Lung microvascular endothelial cell (primary cell): ENCODE measurements around the gene IL1B. TPM values are rescaled to one million over a fixed set of nuclear protein-coding genes. Genes with fewer than 3 reads are reported as not detected.

Experiments used
- DNase-seq, 2 donors: peaks; one replicate each; pipeline versions ENCODE4 v3.0.0 to v3.0.0-alpha.2; 2010; ENCODE audit warnings: low read depth in 2 of 2
- total RNA-seq: library from RNA; depleted of rRNA; stranded (reverse); fragments of >200 nt; gene quantifications from 2 replicates; pipeline ENCODE4 v1.2.1, GENCODE V29; 2014

IL1B gene
- total RNA-seq, 1 donor from 2014 or later, result not detected

DNA sequence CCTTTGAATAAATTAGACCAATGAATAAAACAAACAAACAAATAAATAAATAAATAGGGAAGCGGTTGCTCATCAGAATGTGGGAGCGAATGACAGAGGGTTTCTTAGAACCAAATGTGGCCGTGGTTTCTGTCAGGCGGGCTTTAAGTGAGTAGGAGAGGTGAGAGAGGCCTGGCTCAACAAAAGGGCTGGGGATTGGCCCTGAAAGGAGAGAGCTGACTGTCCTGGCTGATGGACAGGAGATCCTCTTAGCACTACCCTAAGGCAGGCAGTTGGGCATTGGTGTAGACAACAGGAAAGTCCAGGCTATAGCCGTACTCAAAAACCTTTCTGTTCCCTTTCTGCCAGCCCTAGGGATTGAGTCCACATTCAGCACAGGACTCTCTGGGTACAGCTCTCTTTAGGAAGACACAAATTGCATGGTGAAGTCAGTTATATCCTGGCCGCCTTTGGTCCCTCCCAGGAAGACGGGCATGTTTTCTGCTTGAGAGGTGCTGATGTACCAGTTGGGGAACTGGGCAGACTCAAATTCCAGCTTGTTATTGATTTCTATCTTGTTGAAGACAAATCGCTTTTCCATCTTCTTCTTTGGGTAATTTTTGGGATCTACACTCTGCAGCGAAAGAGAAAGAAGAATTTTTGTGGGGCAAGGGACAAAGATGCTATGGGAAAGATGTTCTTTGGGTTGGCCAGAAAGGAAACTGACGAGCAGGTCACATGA lies 6.5 kb downstream of the IL1B start:
- DNase-seq, result no peak

DNA sequence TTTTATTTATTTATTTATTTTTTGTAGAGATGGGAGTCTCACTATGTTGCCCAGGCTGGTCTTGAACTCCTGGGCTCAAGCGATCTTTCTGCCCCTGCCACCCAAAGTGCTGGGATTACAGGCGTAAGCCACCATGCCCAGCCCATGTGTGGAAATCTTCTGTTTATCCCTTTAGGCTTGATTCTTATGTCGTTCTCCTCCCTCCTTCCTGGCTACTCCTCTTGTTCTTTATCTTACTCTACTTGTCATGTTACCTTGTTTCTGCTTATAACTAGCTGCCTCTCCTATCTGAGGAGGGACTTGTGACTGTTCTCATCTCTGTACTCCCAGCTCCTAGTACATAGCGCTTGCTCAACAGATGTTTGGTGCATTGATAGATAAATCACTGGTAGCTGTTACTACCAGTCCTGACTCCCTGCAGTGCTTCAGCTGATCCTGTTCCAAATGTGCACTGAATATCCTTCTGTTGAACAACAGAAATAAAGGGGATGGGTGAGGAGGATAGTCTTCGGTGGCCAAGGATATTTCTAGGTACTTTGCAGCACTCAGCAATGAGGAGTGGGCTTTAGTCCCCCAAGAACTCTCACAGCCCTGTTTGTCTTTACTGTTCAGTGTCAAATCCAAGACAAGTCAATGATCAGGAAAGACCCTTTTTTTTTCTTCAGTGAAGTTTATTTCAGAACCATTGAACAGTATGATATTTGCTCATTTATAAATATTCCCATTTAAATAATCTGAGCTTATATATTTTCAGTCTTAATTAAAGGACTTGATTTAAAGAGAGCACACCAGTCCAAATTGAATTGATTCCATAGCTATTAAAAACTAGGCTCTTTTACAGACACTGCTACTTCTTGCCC lies 7.2 kb downstream of the IL1B start:
- DNase-seq, result no peak

DNA sequence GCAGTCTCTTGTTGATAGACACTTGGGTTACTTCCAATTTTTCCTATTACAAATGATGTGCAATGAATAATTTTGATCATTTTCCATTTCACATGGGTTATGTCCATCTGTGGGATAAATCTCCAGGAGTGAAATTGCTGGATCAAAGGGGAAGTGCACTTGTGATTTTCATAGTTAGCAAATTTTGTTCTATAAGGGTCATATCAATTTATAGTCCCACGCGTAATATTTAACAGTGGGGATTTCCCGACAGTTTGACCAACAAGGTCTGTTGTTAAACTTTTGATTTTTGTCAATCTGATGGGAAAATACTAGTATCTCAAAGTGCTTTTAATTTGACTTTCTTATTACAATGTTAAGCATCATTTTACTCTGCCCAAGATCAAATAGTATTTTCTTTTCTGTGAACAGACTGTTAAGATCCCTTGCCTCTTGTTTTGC lies 8.3 kb downstream of the IL1B start:
- no peak for DNase-seq

DNA sequence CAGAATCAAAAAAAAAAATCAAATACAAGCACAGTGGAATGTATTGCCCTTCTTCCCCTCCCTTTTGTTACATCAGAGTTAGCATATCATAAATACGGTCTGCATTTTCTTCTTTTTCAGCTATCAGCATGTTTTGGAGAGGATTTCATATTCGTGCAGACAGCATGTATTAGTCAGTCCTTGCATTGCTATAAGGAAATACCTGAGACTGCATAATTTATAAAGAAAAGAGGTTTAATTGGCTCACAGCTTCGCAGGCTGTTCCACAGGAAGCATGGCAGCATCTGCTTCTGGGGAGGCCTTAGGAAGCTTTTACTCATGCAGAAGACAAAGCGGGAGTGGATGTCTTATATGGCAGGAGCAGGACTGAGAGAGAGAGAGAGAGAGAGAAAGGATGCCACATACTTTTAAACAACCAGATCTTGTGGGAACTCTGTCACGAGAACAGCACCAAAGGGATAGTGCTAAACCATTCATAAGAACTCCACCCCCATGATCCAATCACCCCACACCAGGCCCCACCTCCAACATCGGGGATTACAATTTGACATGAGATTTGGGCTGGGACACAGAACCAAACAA lies 8.9 kb downstream of the IL1B start:
- no peak for DNase-seq

DNA sequence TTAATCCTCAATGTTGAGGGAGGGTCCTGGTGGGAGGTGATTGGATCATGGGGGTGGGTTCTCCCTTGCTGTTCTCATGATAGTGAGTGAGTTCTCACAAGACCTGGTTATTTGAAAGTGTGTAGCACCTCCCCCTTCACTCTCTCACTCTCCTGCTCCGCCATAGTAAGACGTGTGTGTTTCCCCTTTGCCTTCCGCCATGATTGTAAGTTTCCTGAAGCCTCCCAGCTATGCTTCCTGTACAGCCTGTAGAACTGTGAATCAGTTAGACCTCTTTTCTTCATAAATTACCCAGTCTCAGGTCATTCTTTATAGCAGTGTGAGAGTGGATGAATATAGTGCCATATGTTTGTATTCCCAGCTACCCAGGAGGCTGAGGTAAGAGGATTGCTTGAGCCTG lies 9.6 kb downstream of the IL1B start:
- DNase-seq, result no peak

DNA sequence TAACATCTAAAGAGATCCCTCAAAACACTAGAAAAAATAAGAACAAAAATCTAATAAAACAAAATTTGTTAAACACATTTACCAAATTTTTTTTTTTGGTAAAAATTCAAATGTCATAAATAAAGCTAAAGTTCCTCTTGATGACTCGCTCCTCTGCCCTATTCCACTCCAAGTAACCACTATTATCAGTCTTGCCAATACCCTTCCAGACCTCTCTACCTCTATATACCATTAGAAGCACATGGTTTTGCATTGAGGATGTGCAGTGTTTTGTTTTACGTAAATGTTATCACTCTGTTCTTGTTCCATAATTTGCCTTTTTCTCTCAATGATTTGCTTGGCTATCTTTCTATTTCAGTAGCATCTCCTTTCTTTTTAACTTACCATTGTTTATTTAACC lies 10.9 kb downstream of the IL1B start:
- no peak for DNase-seq

DNA sequence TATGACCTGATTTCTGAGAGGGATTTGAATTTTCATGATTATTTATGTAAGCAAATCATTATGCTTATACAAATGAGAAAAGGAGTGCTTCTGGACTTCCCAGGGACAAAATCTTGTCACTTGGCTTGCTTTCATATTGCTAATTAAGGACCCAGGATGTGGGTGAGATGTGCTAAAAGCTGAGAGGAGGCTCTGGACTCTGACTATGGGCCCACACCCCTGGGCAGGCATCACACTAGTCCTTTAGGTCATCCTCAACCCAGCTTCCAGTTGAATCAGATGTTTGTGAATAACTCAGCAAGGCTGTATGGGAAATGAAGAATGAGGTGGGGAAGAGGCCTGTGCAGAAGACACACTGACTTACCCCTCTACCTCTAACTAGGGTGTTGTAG lies 11.9 kb downstream of the IL1B start:
- DNase-seq, result no peak

DNA sequence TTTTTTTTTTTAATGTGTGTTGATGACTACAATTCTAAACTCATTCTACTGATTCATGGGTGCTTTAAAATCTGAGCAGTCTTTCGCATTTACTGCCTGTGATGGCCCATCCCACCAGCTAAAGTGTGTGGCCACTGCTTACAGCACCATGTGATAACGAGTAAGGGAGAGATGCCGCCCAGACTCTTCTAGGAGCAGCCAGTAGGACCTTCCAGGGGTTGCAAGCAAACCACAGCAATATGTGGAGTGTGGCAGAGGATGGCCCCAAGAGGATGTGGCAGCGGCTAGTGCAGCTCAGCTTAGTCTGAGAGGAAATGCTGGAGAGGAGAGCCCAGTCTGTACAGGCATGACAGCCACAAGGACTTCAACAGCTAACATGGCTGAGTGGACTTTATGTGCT lies 14.9 kb downstream of the IL1B start:
- DNase-seq, result no peak

DNA sequence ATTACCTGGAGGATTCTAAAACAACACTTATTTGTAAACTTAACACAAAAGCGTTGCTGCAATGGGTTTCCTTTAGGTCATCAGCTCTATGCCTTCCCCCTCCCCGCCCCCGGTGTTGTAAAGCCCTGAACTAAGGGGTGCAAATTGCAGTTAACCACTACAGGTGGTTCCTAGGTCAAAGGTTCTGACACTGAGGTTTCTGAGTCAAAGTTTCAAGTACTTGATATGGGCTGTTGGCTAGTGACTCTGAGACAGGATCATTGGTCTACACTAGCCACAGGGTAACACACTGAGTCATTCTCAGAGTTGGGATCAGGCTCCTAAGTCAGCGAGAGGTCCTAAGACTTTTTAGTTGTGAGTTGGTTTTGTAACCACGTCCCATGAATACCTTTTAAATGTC lies 15.4 kb downstream of the IL1B start:
- DNase-seq, result no peak

DNA sequence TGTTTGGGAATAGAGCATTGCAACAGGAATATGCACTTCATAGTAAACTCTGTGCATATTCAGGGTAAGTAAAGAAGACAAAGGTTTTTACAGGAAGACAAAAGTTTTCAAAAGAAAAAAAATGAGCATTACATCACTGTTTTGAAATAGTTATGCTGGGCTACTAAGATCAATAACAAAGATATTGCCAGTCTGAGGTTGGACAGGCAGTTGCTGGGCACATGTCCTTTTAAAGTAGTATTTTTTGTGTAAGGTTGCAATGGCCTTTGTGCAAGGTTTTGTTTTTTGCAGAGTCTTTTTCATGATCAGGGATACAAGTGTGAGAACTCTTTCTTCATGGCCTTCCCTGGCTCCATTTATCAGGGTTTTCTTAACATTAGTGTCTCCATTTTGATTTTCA lies 16.2 kb downstream of the IL1B start:
- DNase-seq, result no peak

DNA sequence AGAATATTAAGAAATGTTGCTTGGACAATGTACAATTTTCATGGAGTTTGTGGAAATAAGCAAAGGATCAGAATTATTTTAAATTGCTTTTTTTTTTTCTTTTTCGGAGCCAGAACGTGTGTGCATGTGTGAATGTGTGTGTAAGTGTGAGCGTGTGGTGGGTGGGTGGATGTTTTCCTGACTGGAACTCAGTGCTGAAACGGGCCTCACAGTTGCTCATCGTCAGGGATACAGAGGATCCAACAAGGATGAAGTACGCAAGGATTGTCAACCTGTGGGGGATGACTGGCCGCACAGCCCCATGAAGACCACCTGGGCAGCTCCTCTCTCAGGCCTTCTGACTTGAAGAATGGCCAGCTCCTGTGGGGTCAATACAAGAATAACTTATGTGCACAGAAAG lies 17.5 kb downstream of the IL1B start:
- no peak for DNase-seq

DNA sequence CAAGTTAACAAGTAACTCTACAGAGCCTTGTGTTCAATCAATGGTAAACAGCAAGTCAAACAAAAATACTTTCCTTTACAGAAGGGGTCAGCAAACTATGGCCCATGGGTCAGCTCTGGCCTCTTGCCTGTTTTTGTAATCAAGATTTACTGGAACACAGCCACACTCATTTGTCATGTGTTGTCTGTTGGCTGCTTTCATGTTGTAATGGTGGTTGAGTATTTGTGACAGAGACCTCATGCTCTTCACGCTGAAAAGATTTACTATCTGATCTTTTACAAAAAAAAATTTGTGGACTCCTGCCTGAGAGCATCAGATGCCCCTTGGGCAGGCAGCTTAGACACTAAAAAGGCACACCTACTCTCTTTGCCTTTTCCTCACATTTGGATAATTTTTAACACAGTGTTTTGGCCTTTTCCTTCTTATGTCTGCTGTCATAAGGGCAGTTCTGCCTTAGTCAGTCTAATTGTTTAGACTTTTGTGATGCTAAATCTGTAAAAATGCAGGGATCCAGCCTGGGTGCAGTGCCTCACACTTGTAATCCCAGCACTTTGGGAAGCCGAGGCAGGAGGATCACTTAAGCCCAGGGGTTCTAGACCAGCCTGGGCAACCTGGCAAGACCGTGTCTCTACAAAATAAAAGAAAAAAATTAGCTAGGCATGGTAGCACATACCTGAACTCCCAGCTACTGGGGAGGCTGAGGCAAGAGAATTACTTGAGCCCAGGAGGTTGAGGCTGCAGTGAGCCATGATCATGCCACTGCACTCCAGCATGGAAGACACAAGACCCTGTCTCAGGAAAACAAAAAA lies 18.3 kb downstream of the IL1B start:
- DNase-seq, result peak; percentile 53 to 74

DNA sequence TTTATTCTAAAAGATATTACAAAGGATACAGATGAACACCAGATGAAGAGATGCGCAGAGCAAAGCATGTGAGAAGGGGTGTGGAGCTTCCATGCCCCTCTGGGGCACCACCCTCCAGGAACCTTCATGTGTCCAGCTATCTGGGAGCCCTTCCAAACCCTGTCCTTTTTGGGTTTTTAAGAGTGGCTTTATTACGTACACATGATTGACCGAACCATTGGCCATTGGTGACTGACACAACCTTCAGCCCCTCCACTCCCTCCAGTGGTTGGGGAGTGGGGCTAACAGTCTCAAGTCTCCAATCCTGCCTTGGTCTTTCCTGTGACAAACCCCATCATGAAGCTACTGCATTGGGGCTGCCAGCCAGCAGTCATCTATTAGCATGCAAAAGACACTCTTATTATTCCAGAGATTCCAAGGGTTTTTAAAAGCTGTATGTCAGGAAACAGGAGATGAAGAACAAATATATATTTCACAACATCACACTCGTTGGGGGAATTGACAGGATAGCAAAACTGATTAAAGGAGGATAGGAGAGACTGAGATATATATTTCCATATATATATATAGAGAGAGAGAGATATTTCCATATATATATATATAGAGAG lies 19.4 kb downstream of the IL1B start:
- no peak for DNase-seq

DNA sequence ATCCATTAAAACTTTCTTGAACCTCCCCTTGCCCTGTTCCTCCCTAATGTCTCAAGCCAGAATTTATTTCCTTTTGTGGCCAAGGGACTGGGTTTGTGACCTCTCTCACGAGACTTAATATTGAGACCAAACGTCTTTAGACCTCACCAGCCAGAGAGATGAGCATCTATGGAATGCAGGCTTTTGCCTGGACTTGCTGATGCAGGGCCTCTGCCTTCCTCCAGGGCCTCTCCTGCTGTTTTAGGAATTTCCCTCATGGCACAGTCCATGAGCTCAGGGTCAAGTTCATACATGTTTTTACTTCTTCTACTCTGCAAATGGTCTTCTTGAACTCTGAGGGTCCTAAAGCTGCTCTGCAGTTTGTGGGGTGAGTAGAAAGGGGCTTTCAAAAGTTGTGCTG lies 22.3 kb downstream of the IL1B start:
- no peak for DNase-seq

DNA sequence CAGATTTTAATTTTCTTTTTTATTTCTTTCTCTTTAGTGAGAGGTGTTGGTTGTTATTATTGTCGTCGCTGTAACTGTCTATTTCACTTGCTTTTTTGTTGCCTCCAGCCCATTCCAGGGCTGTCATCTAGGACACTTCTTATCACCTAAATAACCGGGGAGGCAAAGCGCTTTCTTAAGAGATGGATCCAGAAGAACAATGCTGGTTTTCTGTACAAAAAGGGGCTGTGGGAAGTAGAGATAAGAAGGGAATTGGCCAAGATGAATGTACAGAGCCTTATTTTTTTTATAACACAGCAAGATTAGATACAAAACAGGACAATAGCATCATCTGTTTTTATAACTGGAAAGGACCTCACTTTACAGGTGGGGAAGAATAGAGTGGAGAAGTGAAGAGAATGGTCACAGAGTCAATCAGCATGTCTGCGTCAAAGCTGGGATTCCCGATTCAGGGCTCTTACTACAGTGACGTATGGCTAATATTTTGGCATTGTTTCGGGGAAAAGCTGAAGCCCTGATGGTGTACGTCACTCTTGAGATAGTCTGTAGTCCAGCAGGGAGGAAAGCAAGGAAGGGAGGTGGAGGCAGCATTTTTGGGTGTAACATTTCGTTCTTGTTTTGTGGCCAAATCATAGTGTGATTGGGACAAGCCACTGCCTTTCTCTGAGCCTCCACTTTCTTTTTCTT lies 23.2 kb downstream of the IL1B start:
- no peak for DNase-seq

DNA sequence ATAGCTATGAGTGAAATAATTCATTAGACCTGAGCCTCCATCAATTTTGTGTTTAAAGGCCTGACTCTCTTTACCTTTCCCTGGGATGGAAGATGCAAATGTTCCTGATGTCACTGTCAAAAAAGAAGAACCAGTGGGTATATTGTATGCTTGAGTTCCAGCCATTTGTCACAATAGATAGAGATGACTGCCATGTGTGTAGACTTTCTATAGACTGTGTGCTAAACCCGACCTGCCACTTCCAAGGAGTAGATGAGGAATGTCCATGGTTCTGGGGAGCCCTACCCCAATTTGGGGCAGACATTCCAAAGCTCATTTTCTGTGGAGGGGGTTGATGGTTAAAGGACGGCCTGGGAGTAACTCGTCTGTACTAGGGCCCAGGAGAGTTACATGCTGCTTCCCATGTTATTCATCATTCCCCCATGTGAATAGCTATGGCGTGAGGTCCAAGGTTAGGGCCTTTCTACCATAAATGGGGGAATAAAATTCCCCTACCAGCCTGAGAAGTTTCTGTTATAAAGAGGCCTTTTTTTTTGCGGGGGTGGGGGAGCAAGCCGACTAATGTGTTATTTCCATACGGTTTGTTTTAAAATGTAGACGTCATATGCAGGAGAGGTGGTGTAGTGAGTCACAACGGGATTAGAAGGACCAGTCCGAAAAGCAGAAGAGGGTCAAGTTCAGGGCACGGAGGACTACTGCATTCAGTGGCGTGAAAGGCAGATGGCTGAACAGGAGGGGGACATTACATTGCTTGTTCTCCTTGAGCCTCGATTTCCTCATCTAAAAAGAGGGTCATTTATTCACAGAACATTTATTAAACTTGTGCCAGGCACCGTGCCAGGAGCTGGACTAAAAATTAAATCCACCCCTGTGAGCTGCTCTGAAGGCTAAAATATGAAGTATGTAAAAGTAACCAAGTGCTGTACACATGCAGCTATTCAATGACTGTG lies 24.0 kb downstream of the IL1B start:
- peak; percentile 43 to 85 for DNase-seq

DNA sequence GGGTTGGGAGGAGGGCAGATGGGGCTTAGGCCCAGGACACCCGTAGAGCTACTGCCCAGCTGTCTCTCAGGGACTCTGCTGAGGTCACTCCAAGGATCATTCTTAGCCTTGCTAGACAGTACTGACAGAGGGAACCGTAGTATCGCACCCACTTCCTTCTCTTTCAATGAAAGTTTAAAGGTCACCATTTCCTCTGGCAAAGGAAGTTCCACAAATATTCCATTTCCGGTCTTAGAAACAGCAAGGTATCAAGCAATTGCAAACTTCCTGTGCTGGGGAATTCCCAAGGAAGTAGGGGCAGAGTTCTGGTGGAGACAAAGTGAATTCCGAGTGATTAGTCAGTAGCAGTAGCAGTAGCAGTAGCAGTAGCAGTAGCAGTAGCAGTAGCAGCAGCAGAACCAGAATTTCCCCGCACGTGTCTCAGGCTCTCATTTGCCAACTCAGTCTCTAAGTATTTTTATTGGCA lies 24.7 kb downstream of the IL1B start:
- DNase-seq, result peak; percentile 93 to 99

DNA sequence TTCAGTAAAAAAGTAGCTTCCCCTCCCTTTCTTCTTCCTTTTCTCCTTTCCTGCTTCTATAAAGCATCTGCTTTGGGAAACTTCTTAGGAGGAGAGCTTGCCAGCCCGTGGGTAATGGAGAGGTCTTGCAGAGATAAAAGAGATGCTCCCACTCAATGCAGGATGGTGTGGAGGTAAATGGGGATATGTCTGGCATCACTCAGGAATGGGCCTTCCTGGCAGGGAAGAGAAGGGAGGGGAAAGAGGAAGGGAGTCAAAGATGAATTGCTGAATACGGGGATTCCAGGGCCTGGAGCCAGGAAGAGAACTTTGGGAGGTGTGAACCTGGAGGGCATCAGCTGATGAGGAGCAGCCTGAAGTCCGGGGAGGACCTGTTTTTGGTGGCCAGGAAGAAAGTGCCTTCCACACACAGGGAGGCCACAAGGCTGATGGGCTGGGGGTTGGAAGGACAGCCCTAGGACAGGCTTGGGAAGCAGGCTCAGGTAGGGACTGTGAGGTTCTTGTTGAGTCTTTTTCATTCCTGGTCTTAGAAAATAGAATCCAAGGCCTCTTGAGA lies 25.2 kb downstream of the IL1B start:
- peak in 1 of 2 donors; percentile 52 for DNase-seq

DNA sequence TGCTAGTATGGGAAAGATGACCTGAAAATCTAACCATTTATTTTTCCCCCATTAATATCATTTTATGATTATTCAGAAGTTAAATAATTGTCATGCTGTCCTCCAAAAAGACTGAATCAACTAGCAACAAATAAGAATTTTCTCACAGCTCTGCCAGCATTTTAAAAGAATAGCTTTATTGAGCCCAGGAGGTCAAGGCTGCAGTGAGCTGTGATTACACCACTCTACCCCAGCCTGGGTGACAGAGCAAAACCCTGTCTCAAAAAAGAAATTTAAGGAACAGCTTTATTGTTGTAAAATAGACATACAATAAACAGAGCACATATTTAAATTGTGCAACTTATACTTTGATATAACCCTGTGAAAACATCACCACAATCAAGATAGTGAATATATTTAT lies 27.5 kb downstream of the IL1B start:
- DNase-seq, result no peak
